GM18505 (cell line): ENCODE data around the gene ZNF816.

ENCODE experiments used
- ATAC-seq: cut with Tn5 transposase; IDR thresholded peaks from one replicate; pipeline ENCODE4 v1.9.1; 2021; ENCODE audit not compliant: unreplicated experiment
- POLR2A ChIP-seq: IDR thresholded peaks from 4 replicates; pipeline ENCODE4 v1.6.1; 2011; ENCODE audit warnings: borderline replicate concordance; ENCODE audit not compliant: insufficient read depth, insufficient read length; ENCODE audit errors: extremely low read depth

Gene ZNF816

GRCh38 chr19:52962394-52963246, at the start of gene ZNF816:
Gene ZNF816, minus strand, starts transcription at chr19:52962881. Its CDS starts 6,792 bp downstream, at chr19:52956089.
- peak; percentile 91 for TF ChIP-seq POLR2A
- peak; percentile 96 for ATAC-seq

- ATAC-seq: no peak
- no peak for TF ChIP-seq POLR2A
These were observed 49.3 kb upstream of the ZNF816 start for GRCh38 chr19:53012006-53012405.

GRCh38 chr19:53010494-53010893, 47.8 kb upstream of the ZNF816 start:
- TF ChIP-seq POLR2A: no peak
- no peak for ATAC-seq

GRCh38 chr19:53008061-53008778, 45.5 kb upstream of the ZNF816 start:
- no peak for TF ChIP-seq POLR2A
- ATAC-seq: no peak

- no peak for TF ChIP-seq POLR2A
- no peak for ATAC-seq
These were observed 44.9 kb upstream of the ZNF816 start for GRCh38 chr19:53007606-53008005.

GRCh38 chr19:53007200-53007599, 44.5 kb upstream of the ZNF816 start:
- no peak for ATAC-seq
- TF ChIP-seq POLR2A: no peak

GRCh38 chr19:53004242-53004641, 41.6 kb upstream of the ZNF816 start:
- no peak for ATAC-seq
- no peak for TF ChIP-seq POLR2A

GRCh38 chr19:53002479-53002878, 39.8 kb upstream of the ZNF816 start:
- ATAC-seq: no peak
- TF ChIP-seq POLR2A: no peak

GRCh38 chr19:52997975-52998374, 35.3 kb upstream of the ZNF816 start:
- TF ChIP-seq POLR2A: no peak
- no peak for ATAC-seq

GRCh38 chr19:52995711-52996110, 33.0 kb upstream of the ZNF816 start:
- no peak for TF ChIP-seq POLR2A
- no peak for ATAC-seq

GRCh38 chr19:52993342-52994178, 30.9 kb upstream of the ZNF816 start:
- no peak for TF ChIP-seq POLR2A
- no peak for ATAC-seq

GRCh38 chr19:52992109-52993004, 29.7 kb upstream of the ZNF816 start:
- TF ChIP-seq POLR2A: no peak
- ATAC-seq: no peak
